HG02981 (cell line): ENCODE data around the gene PLBD1.
A peak's percentile ranks its signal among the peaks of the same experiment; 100 is the strongest.

Experiments
- ATAC-seq: cut with Tn5 transposase; IDR thresholded peaks from one replicate; pipeline ENCODE4 v1.9.1; 2021; ENCODE audit warnings: mild to moderate bottlenecking, moderate library complexity; ENCODE audit not compliant: unreplicated experiment

PLBD1 gene

DNA sequence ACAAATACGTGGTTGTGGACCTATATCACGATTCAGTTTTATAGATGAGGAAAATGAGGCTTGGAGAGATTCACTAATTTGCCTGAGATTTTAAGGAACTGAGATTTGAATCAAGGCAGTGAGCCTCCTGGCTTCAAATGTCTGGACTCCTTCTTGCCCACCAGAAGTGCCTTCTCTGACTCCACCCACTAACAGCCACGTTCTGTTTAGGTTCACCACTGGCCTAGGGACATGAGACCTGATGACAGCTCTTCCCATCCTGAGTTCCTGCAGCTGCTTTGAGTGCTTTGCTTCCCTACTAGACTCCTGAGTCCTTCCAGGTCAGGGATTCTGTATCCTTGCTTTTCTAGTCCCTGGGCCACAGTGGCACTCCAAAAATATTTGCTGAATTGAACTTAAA is 57.1 kb downstream of the PLBD1 start:
- ATAC-seq: no peak

DNA sequence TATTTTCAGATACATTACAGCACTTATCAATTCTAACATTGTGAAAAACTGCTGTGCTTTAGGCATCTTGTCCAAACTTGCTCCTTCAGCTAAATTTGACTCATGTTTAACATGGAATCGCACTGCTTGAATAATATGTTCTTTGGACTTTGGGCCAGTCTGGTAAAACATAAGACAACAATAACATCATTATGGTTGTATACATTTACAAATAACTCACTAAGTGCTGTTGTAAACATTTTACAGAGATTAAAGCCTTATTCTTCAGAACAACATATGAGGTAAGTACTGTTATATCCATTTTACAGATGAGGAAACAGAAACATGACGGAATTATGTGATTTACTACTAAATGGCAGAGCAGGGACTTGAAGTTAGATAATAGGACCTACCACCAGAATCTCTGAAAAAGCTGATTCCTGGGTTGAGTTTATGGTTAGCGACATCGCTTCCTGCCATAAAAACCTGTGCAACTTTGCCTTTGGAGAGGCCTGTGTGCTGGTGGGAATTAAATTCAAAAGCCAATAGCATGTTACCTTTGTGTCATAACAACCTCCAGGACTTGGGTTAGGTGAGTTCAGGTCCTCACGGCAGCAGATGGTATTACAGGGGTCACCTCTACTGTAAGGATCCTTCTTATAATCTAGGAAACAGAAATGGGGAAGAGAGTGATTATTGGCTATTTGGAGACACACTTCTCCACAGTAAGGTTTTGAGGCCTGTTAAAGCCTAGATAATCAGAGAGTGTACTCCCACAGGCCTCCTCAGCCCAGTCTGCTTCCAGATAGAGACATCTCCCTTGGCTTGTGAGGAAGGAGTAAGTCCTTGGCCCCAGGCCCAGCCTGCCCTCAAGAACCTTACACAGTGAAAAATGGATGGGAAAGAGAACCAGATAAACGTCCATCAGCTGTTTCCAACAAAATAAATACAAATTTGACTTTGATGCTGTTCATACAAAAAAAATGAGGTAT is 61.8 kb downstream of the PLBD1 start:
- ATAC-seq: no peak

DNA sequence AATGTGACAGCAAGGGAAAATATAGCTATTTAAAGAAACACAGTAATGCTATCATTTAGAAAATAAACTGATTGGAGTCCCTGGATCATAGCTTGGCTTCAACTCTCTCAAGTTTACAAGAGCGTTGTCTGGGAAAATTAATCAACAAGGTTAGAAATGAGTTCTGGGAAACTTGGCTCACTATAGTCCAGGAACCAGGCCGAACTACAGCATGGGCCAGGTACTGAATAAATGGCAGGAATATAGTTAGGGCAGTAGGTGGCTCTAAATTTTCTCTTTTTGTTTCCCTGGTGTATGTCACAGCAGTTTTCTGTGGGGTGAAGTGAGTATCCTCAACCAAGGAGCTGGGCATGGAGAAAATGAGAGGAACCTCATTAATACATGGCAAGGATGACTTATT is 72.4 kb downstream of the PLBD1 start:
- ATAC-seq: no peak

DNA sequence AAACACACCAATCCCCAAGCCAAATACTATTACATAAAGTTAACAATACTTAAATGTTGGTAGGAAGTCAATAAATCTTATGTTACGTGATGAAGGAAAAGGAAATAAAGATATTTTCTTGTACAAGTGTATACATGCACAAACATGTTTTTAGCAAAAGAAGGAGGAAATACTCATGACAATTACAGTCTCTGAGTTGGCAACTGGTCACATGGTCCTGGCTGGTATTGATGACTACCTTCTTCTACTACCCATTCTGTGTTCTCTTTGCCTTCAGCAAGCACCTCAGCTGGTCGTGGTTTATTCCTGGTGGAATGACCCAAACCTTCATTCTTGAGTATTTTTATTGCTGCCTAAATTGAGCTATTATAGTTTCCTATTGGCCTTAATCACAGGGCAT is 84.8 kb downstream of the PLBD1 start:
- ATAC-seq: no peak

DNA sequence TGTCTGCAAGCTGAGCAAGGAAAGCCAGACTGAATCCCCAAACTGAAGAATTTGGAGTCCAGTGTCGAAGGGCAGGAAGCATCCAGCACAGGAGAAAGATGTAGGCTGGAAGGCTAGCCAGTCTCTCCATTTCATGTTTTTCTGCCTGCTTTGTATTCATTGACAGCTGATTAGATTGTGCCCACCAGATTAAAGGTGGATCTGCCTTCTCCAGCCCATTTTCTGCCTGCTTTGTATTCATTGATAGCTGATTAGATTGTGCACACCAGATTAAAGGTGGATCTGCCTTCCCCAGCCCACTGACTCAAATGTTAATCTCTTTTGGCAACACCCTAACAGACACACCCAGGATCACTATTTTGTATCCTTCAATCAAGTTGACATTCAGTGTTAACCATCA is 85.3 kb downstream of the PLBD1 start:
- ATAC-seq: no peak

DNA sequence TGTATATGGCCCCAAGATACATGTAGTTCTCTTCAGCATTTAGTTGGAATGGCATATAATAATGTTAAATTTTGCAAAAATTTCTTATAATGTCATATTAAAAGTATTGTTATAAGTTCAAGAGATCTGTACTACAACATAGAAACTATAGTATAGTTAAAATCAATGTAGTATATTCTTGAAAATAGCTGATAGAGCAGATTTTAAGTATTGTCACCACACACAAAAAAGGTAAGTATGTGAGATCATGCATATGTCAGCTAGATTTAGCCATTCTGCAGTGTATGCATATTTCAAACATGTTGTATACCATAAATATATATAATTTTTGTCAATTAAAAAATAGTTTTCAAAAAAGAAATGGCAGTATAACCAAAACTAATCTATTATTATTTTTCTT is 86.5 kb downstream of the PLBD1 start:
- ATAC-seq: no peak

DNA sequence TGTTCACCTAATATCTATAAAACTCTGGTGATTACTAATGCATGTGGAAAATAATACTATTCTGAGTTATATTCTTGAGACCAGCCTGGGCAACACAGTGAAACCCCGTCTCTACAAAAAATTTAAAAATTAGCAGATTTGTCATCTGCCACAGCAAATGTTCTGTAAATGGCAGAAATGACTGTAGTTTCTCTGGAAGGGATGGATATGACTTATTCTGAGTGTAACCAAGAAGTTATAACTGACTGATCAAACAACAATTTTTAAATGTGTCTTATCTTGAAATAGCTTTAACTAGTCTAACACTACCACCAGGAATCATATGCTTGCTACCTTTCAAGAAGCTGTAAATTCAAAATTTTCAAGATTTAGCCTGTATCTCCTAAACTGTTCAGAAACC is 88.7 kb downstream of the PLBD1 start:
- ATAC-seq: no peak

DNA sequence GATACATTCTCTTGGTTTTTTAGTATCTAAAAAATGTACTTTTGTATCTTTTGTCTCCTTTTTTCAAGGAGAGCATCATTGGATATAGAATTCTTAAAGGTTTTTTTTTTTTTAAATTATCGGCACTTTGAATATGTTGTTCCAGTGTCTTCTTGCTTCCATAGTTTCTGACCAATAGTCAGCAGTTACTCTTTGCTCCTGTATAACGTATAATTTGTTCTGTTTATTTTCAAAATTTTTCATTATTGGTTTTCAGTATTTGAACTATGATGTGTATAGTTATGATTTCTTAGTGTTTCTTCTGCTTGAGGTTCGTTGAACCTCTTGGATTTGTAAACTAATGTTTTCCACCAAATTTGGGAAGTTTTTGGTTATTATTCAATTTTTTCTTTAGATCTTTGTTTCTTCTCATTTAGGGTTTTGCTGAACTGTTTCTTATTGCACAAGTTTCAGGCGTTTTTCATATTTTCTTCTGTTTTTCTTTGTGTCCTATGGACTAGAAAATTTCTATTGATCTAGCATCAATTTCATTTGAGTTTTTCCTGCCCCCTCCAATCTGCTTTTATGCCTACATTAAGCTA is 93.9 kb downstream of the PLBD1 start:
- no peak for ATAC-seq

DNA sequence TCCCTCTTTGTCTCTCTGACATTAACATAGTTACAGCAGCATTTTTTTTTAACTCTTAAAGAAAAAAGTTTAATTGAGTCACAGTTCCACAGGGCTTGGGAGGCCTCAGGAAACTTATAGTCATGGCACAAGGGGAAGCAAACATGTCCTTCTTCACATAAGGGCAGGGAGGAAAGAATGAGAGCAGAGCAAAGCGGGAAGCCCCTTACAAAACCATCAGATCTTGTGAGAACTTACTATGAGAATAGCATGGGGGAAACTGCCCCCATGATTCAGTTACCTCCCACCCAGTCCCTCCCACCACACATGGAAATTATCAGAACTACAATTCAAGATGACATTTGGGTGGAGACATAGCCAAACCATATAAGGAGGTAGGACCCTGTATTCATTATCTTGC is 96.2 kb downstream of the PLBD1 start:
- ATAC-seq: no peak

DNA sequence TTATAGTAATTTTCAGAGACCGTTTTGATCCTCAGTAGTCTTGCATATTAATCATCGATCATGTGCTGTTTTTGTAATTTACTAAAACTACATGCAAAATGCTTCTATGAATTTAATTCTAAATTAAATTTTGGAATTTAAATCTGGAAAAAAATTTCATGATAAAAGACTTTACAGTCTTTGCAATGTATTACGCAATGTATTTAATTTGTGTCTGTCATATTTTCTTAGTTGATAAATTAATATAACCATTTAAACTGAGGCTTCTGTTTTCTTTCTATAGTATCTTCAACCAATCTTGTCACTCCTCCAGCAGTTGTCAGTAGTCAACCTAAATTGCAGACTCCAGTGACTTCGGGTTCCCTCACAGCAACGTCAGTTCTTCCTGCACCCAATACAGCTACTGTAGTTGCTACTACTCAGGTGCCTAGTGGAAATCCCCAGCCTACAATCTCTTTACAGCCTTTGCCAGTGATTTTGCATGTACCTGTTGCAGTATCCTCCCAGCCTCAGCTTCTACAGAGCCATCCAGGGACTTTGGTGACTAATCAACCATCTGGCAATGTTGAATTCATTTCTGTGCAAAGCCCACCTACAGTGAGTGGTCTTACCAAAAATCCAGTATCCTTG is 107.4 kb downstream of the PLBD1 start:
- no peak for ATAC-seq

DNA sequence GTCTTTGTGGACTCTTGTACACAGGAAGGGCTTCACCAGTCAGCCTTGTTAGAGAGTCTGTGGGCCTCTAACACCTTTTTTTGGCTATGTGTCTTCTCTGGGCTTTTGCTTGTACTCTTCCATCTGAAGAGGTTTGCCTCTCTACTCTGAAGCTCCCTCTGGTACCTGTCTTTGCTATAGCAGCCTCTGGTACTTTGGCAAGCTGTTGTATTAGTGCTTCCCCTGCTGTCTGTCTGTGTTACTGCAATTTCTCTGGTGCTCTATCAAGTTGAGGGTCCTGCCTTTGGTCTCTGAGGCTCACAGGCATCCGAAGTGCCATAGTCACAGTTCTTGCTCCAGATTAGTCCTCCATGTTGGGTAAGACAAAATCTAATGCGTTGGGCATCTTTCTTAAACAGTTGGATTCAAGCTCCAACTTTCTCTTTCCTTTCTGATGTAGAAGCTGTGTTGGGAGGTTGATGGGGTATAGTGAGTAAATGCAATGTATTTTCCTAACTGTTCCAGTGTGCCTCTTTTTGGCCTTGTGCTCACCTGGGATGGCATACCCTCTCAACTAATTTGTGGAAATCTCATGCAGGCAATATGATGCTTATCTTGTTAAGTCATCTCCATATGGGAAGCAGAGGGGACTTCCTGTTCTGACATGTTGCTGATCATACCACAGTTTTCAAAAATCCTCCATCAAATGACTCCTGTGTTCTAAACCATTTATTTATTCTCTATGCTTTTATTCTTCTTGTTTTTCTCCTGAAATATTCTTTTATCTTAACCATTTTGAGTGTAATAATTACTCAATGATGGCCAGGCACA is 113.4 kb downstream of the PLBD1 start:
- peak; percentile 68 for ATAC-seq
